Activated T-cell treated with anti-CD3 and anti-CD28 coated beads, Interleukin-2, amount 50 U/mL, for 72 hours (primary cell): ENCODE results near the gene EOLA1. TPM values are rescaled to one million over a fixed set of nuclear protein-coding genes. Genes with fewer than 3 reads are reported as not detected.
"Not testable (repeated sequence)": the region's sequence is repeated elsewhere in the genome, so short reads cannot be mapped to it uniquely, and the experiment has no call there.

Experiments
- ATAC-seq, 2 donors: fragments of 150-1000 bp; cut with Tn5 transposase; replicated peaks in 1 of 2; 2 replicates each; pipeline ENCODE4 v1.10.0; 2021; ENCODE audit warnings: moderate library complexity in 2 of 2, mild to moderate bottlenecking in 1 of 2
- DNase-seq, 2 donors: peaks; one replicate each; pipeline ENCODE4 v3.0.0; 2021 to 2022; ENCODE audit warnings: mixed read lengths in 1 of 2
- H3K27ac Mint-ChIP-seq: one replicate; pipeline ENCODE4 v1.8.0; 2022; ENCODE audit warnings: mild to moderate bottlenecking, moderate library complexity, mixed read lengths
- H3K27me3 Mint-ChIP-seq: one replicate; pipeline ENCODE4 v1.8.0; 2022; ENCODE audit warnings: low read depth, mixed read lengths
- H3K36me3 Mint-ChIP-seq, 2 donors: one replicate each; pipeline ENCODE4 v1.8.0; 2022; ENCODE audit warnings: mixed read lengths in 2 of 2, mild to moderate bottlenecking in 1 of 2; ENCODE audit not compliant: insufficient read depth in 2 of 2
- H3K4me1 Mint-ChIP-seq: one replicate; pipeline ENCODE4 v1.8.0; 2022; ENCODE audit warnings: low read depth, mixed read lengths
- H3K4me3 Mint-ChIP-seq, 2 donors: one replicate each; pipeline ENCODE4 v1.8.0; 2022; ENCODE audit warnings: mild to moderate bottlenecking in 2 of 2, mixed read lengths in 2 of 2, moderate library complexity in 2 of 2
- H3K9me3 Mint-ChIP-seq, 2 donors: one replicate each; pipeline ENCODE4 v1.8.0; 2022; ENCODE audit warnings: mixed read lengths in 2 of 2
- total RNA-seq, 2 donors: library from RNA; stranded (reverse); gene quantifications; one replicate each; pipeline ENCODE4 v1.2.3, GENCODE V29; 2022

The EOLA1 gene
- total RNA-seq, 2 donors from 2014 or later = 26.7 to 28.1 TPM

DNA sequence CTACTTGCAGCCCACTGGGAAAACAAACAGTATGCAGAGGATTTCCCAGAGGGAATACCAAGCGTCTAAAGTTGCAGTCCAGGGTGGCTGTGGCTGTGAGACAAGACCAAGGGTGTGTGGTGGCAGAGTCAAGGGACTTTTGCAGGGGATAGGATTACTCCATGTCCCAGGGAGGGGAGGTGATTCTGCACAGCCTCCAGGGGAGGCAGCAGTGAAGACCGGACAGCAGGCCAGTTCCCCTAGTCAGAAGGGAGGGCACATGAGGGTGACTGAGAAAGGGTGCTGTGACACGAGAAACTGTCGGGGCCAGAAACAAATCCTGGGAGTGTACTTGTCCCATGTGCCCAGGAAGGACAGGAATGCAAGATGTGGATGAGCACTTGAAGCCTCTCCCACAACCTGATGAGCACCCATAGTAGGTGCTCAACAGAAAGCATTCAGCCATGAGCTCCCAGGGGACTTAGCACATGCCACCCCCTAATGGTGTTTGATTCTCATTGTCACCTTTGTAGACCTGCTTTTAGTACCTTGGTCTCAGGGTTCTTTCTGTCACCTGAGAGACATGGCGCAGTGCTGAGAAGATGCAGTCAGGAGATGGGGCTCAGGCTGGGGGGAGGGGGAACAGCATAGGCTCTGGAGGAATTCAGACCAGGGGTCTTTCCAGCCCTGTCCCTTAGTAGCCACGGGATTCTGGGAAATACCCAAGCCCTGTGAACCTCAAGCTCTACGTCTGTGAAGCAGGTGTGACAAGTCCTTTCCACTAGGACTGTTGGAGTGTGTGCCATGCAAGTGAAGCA is 27.0 kb downstream of the EOLA1 start:
- no peaks in the 10 kb centered on the region for H3K9me3 Mint-ChIP-seq
- no peak overlapping the region for H3K27ac Mint-ChIP-seq
- peaks cover 13% of the 10 kb centered on the region for H3K4me1 Mint-ChIP-seq
- DNase-seq (no peak), ATAC-seq (no peak)
- H3K36me3 Mint-ChIP-seq = no peaks in the 10 kb centered on the region
- H3K27me3 Mint-ChIP-seq = peaks cover 35% of the 10 kb centered on the region
- no peak overlapping the region for H3K4me3 Mint-ChIP-seq

DNA sequence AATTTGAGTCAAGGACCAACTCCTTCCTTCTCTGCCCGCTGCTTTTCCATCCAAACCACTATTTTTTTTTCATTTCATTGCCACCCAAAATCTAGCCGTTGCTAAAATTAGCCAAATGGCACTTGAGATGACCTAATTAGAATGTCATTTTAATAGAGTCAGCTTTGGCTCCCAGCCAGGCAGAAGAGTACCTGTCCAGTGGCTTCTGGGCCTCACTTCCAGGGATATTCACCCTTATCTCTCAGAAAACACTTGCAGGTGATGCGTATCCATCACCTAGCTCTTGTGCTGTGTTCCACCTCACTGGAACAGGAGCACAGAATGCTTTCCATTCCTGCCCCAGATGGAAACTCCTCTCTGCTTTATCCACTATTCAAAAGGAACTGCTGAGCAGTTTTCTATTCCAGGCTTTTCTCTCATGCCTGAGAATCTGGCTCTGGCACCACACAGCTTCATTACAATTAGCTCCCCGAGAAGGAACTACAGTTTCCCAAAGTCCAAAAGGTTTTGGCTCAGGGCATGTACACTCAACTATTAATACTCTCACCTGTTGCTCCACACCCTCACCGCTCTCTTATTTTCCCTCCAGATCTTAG is 28.0 kb downstream of the EOLA1 start:
- Mint-ChIP-seq H3K27me3 (peaks cover 35% of the 10 kb centered on the region), H3K4me3 (no peak overlapping the region), H3K9me3 (no peaks in the 10 kb centered on the region), H3K27ac (no peak overlapping the region), H3K4me1 (peaks cover 18% of the 10 kb centered on the region), H3K36me3 (no peaks in the 10 kb centered on the region)
- no peak for DNase-seq
- ATAC-seq = no peak

DNA sequence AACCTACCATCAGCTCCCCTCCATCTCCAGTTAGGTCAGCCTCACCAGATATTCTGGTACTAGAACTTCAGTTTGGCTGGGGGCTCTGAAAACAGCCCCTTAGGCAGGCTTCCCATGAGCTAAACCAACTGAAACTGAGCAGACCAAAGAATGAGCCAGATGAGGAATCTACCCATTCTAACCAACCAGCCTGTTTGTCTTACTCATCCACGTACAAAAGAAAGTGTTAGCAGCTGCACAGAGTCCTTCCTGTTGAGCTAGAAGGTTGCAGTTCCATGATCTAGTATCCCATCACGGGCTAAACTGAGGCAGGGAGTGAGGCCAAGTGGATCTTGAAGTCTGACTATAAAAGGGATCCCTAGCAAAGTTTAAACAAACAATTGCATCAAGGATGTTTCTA is 29.0 kb downstream of the EOLA1 start:
- Mint-ChIP-seq H3K27ac (no peak overlapping the region), H3K9me3 (no peaks in the 10 kb centered on the region), H3K4me1 (peaks cover 18% of the 10 kb centered on the region), H3K36me3 (no peaks in the 10 kb centered on the region), H3K4me3 (no peak overlapping the region), H3K27me3 (peaks cover 35% of the 10 kb centered on the region)
- DNase-seq (peak in 1 of 2 donors; percentile 14), ATAC-seq (peak; percentile 53 to 55)

DNA sequence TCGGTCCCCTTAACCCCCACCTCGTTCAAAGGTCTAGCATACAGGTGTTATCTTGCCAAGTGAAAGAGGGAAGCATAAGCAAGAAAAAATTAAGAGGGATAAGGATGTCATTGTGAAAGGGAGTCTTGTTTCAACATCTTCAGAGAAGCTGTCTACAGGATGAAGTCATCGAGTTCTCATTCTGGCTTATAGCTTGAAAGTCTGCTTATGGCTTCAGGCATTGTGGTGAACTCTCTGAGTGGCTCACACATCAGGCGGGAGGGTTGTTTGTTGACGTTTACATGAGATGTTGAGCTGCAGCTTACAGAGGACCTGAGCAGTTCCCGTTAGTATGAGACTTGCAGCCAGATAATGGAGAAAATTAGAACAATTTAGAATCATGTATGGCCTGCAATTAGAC is 29.9 kb downstream of the EOLA1 start:
- ATAC-seq (no peak), DNase-seq (no peak)
- peaks cover 35% of the 10 kb centered on the region for H3K27me3 Mint-ChIP-seq
- H3K27ac Mint-ChIP-seq = no peak overlapping the region
- H3K9me3 Mint-ChIP-seq = no peaks in the 10 kb centered on the region
- peaks cover 18% of the 10 kb centered on the region for H3K4me1 Mint-ChIP-seq
- H3K36me3 Mint-ChIP-seq = no peaks in the 10 kb centered on the region
- no peak overlapping the region for H3K4me3 Mint-ChIP-seq

DNA sequence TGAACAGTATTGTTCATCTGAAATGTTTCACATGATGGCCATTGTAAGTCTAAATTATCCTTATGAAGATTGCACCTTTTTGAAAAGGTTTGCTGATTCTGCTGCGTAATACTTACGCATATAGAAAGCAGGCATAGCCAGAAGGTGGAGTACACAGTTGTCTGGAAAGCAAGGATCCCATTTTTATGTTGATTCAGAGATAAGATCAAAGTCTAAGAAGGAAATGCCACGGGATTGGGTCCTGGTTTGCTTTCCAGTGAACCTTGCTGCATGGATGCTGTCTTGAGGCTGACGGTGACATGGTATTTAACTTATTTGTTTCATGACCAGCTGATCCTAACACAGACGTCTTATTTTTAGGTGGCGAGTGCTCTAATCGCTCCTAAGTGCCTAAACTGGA is 31.0 kb downstream of the EOLA1 start:
- Mint-ChIP-seq H3K4me3 (no peak overlapping the region), H3K4me1 (peaks cover 18% of the 10 kb centered on the region), H3K9me3 (no peaks in the 10 kb centered on the region), H3K27ac (no peak overlapping the region), H3K36me3 (no peaks in the 10 kb centered on the region), H3K27me3 (peaks cover 31% of the 10 kb centered on the region)
- DNase-seq = no peak
- no peak for ATAC-seq

DNA sequence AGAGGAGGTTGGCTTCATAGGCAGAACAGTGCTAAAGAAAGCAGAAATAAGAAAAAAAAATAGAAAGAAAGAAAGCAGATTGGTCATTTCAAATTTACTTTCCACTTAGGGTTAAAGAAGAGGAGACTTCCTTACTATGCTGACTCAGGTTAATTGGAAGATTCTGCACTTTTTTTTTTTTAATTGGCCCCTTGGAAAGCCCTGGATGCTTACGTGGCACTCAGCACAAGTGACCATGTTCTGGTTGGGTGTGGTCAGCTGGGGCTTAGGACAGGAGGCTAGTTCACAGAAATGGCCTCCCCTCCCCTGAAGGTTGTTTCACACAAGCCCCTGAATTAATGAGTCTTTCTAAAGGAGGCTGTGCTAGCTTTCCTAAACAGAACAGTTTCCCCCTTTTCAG is 31.9 kb downstream of the EOLA1 start:
- H3K9me3 Mint-ChIP-seq = no peaks in the 10 kb centered on the region
- peaks cover 22% of the 10 kb centered on the region for H3K27me3 Mint-ChIP-seq
- ATAC-seq (no peak), DNase-seq (no peak)
- no peaks in the 10 kb centered on the region for H3K36me3 Mint-ChIP-seq
- peak overlapping the region; percentile 49 to 66 for H3K4me3 Mint-ChIP-seq
- no peak overlapping the region for H3K27ac Mint-ChIP-seq
- H3K4me1 Mint-ChIP-seq = peaks cover 18% of the 10 kb centered on the region

DNA sequence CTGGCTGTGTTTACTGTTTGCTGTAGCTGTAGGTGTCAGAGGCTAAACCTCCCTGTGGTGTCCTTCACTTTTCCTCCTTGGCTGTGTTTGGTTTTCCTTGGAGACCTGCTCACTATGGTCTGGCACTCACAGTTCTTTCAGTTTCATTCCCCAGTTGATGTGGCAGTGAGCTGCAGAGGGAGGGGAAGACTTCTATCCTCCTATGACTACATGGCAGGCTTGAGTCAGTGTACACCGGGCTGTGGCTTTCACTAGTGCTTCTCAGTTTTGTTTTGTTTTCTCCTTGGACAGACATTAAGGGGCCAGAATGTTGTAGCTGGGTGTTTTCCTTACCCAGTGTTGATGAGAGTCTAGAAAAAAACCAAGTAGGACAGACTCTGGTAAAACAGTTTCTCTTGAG is 32.6 kb downstream of the EOLA1 start:
- ATAC-seq = peak; percentile 96 to 98
- Mint-ChIP-seq H3K4me3 (peak overlapping the region in 1 of 2 donors; percentile 66), H3K4me1 (peaks cover 18% of the 10 kb centered on the region), H3K27me3 (peaks cover 19% of the 10 kb centered on the region)
- H3K36me3 Mint-ChIP-seq, H3K9me3 Mint-ChIP-seq, DNase-seq, H3K27ac Mint-ChIP-seq: not testable (repeated sequence)

DNA sequence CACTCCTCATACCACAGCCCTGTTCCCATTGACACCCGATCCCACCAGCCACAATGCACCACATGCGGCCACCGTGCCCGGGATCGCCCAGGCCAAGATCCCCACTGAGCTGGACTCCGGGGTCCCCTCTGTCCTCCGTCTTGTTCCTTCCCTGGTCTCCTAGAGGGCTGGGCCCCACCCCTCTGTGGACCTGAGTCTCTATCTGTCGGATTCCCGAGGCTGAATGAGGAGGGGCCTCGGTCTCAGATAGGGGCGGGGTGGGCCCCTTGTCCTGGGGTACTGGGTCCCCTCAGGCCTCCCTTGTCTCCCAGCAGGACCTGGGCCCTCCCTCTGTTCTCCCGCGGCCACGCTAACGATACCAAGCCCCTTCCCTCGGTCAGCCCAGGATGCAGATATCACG is 44.8 kb downstream of the EOLA1 start:
- not testable (repeated sequence) for H3K4me1 Mint-ChIP-seq, H3K9me3 Mint-ChIP-seq, H3K4me3 Mint-ChIP-seq, ATAC-seq, H3K27ac Mint-ChIP-seq, DNase-seq, H3K36me3 Mint-ChIP-seq, H3K27me3 Mint-ChIP-seq

DNA sequence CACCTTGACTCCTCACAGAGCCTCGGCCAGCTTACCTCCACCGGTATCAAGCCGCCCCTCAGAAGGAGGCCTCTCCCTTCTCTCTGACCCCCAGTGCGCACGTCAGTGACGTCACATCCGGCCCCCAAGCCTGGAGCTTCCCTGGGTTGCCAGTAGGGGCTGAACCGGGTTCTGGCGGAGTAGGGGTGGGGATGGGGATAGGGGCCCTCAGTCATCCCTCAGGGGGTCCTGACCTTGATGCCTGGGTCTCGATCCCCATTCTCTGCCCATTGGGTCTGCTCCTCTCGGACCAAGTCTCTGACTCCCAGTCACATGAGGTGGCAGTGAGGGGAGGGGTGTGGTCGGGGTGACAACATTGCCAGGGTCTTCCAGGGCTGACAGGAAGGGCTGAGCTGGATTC is 46.5 kb downstream of the EOLA1 start, which contains the start of gene MAGEA9B:
MAGEA9B (minus strand) TSS at position 101 of the 400 bp plus-strand sequence. CDS start 4,280 bp downstream, outside the sequence.
- not testable (repeated sequence) for H3K9me3 Mint-ChIP-seq, H3K4me1 Mint-ChIP-seq, H3K4me3 Mint-ChIP-seq, H3K36me3 Mint-ChIP-seq, DNase-seq, ATAC-seq, H3K27ac Mint-ChIP-seq, H3K27me3 Mint-ChIP-seq

DNA sequence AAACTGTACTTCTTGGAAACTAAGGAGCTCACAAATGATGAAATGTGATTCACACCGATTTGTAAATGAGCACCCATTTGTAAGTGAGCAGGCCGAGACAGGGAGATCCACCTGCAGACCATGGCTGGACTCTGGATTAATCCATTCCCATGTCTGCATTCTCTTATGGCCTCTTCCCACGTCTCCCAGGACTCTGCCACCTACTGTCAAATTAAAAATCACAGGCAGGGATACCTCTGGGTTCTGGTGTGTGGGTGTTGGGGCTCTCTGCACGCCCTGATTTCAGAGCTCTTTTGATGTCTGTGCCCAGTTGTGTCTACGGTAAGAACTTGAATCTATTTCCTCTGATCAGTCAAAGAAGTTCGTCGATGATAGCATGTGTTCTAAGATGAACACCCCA is 50.2 kb downstream of the EOLA1 start:
- not testable (repeated sequence) for H3K9me3 Mint-ChIP-seq, H3K27ac Mint-ChIP-seq, H3K4me1 Mint-ChIP-seq, H3K36me3 Mint-ChIP-seq, DNase-seq, H3K27me3 Mint-ChIP-seq, H3K4me3 Mint-ChIP-seq, ATAC-seq

DNA sequence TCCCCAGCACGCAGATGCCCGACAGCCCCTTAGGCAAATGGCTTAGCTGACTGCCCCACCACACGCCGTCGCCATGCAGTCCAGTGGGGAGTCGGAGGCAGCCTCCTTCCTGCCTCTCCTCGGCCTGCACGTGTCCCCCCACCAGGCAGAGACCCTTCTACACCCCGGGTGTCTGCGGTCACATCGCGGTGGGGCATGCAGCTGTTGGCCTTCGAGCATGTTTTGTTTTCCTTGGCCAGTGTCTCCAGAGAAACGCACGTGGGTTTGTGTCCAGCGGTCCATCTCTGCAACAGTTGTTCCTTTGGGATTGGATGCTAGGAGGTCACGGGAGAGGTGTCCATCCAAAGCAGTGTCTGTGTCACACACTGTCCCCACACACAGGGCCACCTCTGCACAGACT is 54.4 kb downstream of the EOLA1 start, which contains the start of gene HSFX2:
HSFX2 (minus strand) TSS at position 101 of the 400 bp plus-strand sequence. CDS start 614 bp downstream, outside the sequence.
- DNase-seq, H3K27me3 Mint-ChIP-seq, H3K4me3 Mint-ChIP-seq, H3K4me1 Mint-ChIP-seq, ATAC-seq, H3K27ac Mint-ChIP-seq, H3K9me3 Mint-ChIP-seq, H3K36me3 Mint-ChIP-seq: not testable (repeated sequence)

DNA sequence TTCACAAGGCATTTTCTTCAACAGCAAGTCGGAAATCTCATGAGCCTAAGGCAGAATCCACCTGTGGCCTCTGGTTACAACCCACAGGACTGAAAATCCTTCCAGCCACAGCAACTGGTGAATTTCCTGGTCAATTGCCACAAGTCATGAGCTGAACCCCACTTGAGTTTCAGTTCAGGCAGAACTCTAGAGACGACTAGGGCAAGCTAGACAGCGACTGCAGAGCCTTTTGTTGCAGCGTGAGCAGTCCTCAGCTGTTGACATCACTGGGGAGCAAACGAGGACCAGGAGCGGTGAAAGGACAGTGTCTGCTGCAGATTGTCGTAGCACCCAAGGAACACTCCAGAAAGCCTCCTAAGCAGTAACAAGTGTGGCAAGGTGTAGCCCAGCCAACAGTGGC is 55.1 kb downstream of the EOLA1 start:
- H3K36me3 Mint-ChIP-seq, H3K4me1 Mint-ChIP-seq, H3K4me3 Mint-ChIP-seq, H3K9me3 Mint-ChIP-seq, DNase-seq, H3K27ac Mint-ChIP-seq, ATAC-seq, H3K27me3 Mint-ChIP-seq: not testable (repeated sequence)
